ENCODE results near the gene MAK. TPM values are rescaled to one million over a fixed set of nuclear protein-coding genes. Genes with fewer than 3 reads are reported as not detected.

MAK gene
- total RNA-seq, 1 experiment from 2014 or later = 0.07 TPM

DNA sequence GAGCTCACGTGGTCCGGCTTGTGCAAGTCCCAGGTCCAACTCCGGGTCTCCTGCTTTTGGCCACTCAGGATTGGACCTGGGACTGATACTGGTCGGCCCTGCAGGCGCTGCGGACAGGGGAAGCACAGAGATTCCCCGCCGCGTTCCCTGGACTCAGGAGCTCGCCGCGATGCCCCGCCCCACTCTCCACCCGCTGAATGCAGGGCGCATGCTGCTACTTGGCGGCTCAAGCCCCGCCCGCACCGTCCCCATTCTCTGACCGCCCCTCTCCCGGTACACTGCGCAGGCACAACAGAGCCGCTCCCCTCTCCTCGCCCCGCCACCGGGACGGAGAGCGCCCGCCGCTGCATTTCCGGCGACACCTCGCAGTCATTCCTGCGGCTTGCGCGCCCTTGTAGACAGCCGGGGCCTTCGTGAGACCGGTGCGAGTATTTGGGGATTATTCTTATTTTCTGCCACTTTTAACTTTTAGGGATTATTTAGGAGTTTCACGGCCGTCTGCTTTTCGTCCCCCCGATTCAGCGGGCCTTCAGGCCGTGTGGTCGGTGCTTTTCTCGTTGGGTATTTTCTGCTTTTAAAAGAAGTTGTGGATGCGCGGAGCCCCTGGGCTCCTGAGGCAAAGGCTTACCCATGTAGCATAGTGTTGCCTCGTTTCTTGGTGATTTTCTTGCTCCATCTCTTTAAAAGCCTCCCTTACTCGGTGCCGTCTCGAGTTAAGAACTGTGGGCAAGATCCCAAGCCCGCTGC lies 115.3 kb downstream of the MAK start, which contains the start of gene TMEM14C:
Gene TMEM14C (plus strand): TSS at position 251 of the 747 bp plus-strand sequence. CDS start 1,544 bp downstream, outside the sequence.
- peak within 1 kb of the TSS; percentile 97 for H3K4me3 Mint-ChIP-seq
- no peaks in the 10 kb centered on the region for H3K27me3 Mint-ChIP-seq (ENCODE audit: low read depth)
- H3K4me1 Mint-ChIP-seq = peaks cover 28% of the 10 kb centered on the region
- DNase-seq (ENCODE audit: low spot score) = peak; percentile 100
- peaks cover 34% of the 10 kb centered on the region for H3K36me3 Mint-ChIP-seq
- POLR2A ChIA-PET = interaction anchor here (0.5 to 4.5 kb wide), 8 partner anchors 12 to 289 kb away, joined by 3 to 43 read pairs (median 3); partner anchors contain the start of genes C6orf52, PAK1IP1 and TMEM14B
- H3K9me3 Mint-ChIP-seq = peaks cover 23% of the 10 kb centered on the region
- CTCF ChIA-PET = interaction anchor here (0.6 to 2.7 kb wide), 6 partner anchors 18 to 257 kb away, joined by 3 to 11 read pairs (median 6); partner anchors contain the start of gene TMEM14B
- H3K27ac Mint-ChIP-seq = peak within 1 kb of the TSS; percentile 99
- peak; percentile 97 for ATAC-seq
- TF ChIP-seq GRHL2 (CRISPR knock-in tag; IDR thresholded peaks at IDR 0.05; ENCODE audit: insufficient replicate concordance, severe bottlenecking) = no peak
- no peak for TF ChIP-seq GTF2I (CRISPR knock-in tag; conservative IDR thresholded peaks at IDR 0.05)
- TF ChIP-seq ZNF423 (CRISPR knock-in tag; IDR thresholded peaks at IDR 0.05) = no peak
- no peak for TF ChIP-seq OVOL2 (CRISPR knock-in tag; IDR thresholded peaks at IDR 0.05; ENCODE audit: borderline replicate concordance)
- TF ChIP-seq, protein P1, sequence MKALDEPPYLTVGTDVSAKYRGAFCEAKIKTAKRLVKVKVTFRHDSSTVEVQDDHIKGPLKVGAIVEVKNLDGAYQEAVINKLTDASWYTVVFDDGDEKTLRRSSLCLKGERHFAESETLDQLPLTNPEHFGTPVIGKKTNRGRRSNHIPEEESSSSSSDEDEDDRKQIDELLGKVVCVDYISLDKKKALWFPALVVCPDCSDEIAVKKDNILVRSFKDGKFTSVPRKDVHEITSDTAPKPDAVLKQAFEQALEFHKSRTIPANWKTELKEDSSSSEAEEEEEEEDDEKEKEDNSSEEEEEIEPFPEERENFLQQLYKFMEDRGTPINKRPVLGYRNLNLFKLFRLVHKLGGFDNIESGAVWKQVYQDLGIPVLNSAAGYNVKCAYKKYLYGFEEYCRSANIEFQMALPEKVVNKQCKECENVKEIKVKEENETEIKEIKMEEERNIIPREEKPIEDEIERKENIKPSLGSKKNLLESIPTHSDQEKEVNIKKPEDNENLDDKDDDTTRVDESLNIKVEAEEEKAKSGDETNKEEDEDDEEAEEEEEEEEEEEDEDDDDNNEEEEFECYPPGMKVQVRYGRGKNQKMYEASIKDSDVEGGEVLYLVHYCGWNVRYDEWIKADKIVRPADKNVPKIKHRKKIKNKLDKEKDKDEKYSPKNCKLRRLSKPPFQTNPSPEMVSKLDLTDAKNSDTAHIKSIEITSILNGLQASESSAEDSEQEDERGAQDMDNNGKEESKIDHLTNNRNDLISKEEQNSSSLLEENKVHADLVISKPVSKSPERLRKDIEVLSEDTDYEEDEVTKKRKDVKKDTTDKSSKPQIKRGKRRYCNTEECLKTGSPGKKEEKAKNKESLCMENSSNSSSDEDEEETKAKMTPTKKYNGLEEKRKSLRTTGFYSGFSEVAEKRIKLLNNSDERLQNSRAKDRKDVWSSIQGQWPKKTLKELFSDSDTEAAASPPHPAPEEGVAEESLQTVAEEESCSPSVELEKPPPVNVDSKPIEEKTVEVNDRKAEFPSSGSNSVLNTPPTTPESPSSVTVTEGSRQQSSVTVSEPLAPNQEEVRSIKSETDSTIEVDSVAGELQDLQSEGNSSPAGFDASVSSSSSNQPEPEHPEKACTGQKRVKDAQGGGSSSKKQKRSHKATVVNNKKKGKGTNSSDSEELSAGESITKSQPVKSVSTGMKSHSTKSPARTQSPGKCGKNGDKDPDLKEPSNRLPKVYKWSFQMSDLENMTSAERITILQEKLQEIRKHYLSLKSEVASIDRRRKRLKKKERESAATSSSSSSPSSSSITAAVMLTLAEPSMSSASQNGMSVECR (CRISPR knock-in tag; IDR thresholded peaks at IDR 0.05; ENCODE audit: borderline replicate concordance) = no peak
- TF ChIP-seq, protein P2, sequence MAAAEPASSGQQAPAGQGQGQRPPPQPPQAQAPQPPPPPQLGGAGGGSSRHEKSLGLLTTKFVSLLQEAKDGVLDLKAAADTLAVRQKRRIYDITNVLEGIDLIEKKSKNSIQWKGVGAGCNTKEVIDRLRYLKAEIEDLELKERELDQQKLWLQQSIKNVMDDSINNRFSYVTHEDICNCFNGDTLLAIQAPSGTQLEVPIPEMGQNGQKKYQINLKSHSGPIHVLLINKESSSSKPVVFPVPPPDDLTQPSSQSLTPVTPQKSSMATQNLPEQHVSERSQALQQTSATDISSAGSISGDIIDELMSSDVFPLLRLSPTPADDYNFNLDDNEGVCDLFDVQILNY (CRISPR knock-in tag; IDR thresholded peaks at IDR 0.05) = 0 out of 2 replicates have a peak, but pooled peaks have one; percentile 73
- TF ChIP-seq SP1 (CRISPR knock-in tag; conservative IDR thresholded peaks at IDR 0.05) = peak; percentile 85
- TF ChIP-seq, protein P3, sequence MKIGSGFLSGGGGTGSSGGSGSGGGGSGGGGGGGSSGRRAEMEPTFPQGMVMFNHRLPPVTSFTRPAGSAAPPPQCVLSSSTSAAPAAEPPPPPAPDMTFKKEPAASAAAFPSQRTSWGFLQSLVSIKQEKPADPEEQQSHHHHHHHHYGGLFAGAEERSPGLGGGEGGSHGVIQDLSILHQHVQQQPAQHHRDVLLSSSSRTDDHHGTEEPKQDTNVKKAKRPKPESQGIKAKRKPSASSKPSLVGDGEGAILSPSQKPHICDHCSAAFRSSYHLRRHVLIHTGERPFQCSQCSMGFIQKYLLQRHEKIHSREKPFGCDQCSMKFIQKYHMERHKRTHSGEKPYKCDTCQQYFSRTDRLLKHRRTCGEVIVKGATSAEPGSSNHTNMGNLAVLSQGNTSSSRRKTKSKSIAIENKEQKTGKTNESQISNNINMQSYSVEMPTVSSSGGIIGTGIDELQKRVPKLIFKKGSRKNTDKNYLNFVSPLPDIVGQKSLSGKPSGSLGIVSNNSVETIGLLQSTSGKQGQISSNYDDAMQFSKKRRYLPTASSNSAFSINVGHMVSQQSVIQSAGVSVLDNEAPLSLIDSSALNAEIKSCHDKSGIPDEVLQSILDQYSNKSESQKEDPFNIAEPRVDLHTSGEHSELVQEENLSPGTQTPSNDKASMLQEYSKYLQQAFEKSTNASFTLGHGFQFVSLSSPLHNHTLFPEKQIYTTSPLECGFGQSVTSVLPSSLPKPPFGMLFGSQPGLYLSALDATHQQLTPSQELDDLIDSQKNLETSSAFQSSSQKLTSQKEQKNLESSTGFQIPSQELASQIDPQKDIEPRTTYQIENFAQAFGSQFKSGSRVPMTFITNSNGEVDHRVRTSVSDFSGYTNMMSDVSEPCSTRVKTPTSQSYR (CRISPR knock-in tag; IDR thresholded peaks at IDR 0.05) = 0 out of 2 replicates have a peak, but pooled peaks have one; percentile 36
- TF ChIP-seq CREB1 (CRISPR knock-in tag; IDR thresholded peaks at IDR 0.05) = 0 out of 2 replicates have a peak, but pooled peaks have one; percentile 69
- TF ChIP-seq ZNF232 (CRISPR knock-in tag; IDR thresholded peaks at IDR 0.05) = peak; percentile 92; the same call in 1 of the 2 replicates
- TF ChIP-seq SMAD3 (CRISPR knock-in tag; IDR thresholded peaks at IDR 0.05; ENCODE audit: borderline replicate concordance) = peak; percentile 81; the same call in 1 of the 2 replicates
- no peak for TF ChIP-seq CBFB (CRISPR knock-in tag; IDR thresholded peaks at IDR 0.05; ENCODE audit: low read depth)
- no peak for TF ChIP-seq ZNF138 (CRISPR knock-in tag; conservative IDR thresholded peaks at IDR 0.05)
- TF ChIP-seq, protein P4, sequence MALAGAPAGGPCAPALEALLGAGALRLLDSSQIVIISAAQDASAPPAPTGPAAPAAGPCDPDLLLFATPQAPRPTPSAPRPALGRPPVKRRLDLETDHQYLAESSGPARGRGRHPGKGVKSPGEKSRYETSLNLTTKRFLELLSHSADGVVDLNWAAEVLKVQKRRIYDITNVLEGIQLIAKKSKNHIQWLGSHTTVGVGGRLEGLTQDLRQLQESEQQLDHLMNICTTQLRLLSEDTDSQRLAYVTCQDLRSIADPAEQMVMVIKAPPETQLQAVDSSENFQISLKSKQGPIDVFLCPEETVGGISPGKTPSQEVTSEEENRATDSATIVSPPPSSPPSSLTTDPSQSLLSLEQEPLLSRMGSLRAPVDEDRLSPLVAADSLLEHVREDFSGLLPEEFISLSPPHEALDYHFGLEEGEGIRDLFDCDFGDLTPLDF (CRISPR knock-in tag; IDR thresholded peaks at IDR 0.05) = 0 out of 2 replicates have a peak, but pooled peaks have one; percentile 71
- TF ChIP-seq, protein P5, sequence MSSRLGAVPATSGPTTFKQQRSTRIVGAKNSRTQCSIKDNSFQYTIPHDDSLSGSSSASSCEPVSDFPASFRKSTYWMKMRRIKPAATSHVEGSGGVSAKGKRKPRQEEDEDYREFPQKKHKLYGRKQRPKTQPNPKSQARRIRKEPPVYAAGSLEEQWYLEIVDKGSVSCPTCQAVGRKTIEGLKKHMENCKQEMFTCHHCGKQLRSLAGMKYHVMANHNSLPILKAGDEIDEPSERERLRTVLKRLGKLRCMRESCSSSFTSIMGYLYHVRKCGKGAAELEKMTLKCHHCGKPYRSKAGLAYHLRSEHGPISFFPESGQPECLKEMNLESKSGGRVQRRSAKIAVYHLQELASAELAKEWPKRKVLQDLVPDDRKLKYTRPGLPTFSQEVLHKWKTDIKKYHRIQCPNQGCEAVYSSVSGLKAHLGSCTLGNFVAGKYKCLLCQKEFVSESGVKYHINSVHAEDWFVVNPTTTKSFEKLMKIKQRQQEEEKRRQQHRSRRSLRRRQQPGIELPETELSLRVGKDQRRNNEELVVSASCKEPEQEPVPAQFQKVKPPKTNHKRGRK (CRISPR knock-in tag; IDR thresholded peaks at IDR 0.05; ENCODE audit: borderline replicate concordance) = no peak
- TF ChIP-seq ZBTB21 (CRISPR knock-in tag; IDR thresholded peaks at IDR 0.05; ENCODE audit: borderline replicate concordance) = no peak
- TF ChIP-seq ATF1 (CRISPR knock-in tag; IDR thresholded peaks at IDR 0.05) = no peak
- TF ChIP-seq ESRRA (CRISPR knock-in tag; IDR thresholded peaks at IDR 0.05; ENCODE audit: borderline replicate concordance) = no peak
- TF ChIP-seq ZNF219 (CRISPR knock-in tag; IDR thresholded peaks at IDR 0.05; ENCODE audit: borderline replicate concordance) = no peak
- TF ChIP-seq, protein P6, sequence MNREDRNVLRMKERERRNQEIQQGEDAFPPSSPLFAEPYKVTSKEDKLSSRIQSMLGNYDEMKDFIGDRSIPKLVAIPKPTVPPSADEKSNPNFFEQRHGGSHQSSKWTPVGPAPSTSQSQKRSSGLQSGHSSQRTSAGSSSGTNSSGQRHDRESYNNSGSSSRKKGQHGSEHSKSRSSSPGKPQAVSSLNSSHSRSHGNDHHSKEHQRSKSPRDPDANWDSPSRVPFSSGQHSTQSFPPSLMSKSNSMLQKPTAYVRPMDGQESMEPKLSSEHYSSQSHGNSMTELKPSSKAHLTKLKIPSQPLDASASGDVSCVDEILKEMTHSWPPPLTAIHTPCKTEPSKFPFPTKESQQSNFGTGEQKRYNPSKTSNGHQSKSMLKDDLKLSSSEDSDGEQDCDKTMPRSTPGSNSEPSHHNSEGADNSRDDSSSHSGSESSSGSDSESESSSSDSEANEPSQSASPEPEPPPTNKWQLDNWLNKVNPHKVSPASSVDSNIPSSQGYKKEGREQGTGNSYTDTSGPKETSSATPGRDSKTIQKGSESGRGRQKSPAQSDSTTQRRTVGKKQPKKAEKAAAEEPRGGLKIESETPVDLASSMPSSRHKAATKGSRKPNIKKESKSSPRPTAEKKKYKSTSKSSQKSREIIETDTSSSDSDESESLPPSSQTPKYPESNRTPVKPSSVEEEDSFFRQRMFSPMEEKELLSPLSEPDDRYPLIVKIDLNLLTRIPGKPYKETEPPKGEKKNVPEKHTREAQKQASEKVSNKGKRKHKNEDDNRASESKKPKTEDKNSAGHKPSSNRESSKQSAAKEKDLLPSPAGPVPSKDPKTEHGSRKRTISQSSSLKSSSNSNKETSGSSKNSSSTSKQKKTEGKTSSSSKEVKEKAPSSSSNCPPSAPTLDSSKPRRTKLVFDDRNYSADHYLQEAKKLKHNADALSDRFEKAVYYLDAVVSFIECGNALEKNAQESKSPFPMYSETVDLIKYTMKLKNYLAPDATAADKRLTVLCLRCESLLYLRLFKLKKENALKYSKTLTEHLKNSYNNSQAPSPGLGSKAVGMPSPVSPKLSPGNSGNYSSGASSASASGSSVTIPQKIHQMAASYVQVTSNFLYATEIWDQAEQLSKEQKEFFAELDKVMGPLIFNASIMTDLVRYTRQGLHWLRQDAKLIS (CRISPR knock-in tag; IDR thresholded peaks at IDR 0.05; ENCODE audit: borderline replicate concordance) = no peak

All from WTC11 (cell line).